Stomach (tissue), 4 donors: ENCODE data around the gene RAD9A.

Experiments used
- POLR2A ChIP-seq, 4 donors: fragments of 450-650 bp; IDR thresholded peaks; one replicate each; pipeline ENCODE4 v1.6.1; 2016; ENCODE audit warnings: antibody characterized with exemption in 4 of 4, control low read depth in 2 of 4, mild to moderate bottlenecking in 1 of 4, moderate library complexity in 1 of 4
- TF ChIP-seq, protein P1 (sequence below), 7 experiments: fragments of 450-650 bp in 4 of 7; fragments of 200-600 bp in 3 of 7; sonication (generic) in 3 of 7; IDR thresholded peaks; one replicate each; pipeline ENCODE4 v1.5.1; 2016 to 2019; ENCODE audit warnings: antibody characterized with exemption in 7 of 7, control low read depth in 2 of 7, mild to moderate bottlenecking in 1 of 7

DNA sequence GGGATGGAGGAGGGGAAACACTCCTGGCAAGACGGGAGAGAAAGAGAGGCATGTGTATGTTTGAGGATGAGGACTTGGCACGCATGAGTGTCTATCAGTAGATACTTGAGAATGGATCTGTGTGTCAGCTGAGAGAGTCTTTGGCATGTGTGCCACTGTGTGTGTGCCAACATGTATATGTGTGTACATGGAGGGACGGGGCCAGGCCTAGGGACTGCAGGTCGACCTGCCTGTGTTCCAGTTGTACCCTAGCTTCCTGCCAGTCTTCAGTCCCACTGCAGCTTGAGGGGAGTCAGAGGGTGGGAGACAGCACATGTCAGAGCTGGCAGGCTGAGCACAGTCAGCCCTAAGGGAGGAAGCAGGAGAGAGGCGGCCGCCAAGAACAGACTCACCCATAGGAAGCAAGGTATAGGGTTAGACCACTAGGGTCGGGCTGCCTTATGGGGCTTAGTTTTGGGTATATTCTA lies 24.0 kb upstream of the RAD9A start:
- no peak for TF ChIP-seq POLR2A (IDR thresholded peaks at IDR 0.05)
- TF ChIP-seq, protein P1, sequence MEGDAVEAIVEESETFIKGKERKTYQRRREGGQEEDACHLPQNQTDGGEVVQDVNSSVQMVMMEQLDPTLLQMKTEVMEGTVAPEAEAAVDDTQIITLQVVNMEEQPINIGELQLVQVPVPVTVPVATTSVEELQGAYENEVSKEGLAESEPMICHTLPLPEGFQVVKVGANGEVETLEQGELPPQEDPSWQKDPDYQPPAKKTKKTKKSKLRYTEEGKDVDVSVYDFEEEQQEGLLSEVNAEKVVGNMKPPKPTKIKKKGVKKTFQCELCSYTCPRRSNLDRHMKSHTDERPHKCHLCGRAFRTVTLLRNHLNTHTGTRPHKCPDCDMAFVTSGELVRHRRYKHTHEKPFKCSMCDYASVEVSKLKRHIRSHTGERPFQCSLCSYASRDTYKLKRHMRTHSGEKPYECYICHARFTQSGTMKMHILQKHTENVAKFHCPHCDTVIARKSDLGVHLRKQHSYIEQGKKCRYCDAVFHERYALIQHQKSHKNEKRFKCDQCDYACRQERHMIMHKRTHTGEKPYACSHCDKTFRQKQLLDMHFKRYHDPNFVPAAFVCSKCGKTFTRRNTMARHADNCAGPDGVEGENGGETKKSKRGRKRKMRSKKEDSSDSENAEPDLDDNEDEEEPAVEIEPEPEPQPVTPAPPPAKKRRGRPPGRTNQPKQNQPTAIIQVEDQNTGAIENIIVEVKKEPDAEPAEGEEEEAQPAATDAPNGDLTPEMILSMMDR (IDR thresholded peaks at IDR 0.05): no peak
